Measurements from ENCODE around the gene DHRS3. TPM values are rescaled to one million over a fixed set of nuclear protein-coding genes. Genes with fewer than 3 reads are reported as not detected.

DHRS3 gene
- polyA plus RNA-seq, 1 donor (not counting 4 experiments of a cell fraction or from before 2014, with no cell fraction given), result 10.7 TPM

DNA sequence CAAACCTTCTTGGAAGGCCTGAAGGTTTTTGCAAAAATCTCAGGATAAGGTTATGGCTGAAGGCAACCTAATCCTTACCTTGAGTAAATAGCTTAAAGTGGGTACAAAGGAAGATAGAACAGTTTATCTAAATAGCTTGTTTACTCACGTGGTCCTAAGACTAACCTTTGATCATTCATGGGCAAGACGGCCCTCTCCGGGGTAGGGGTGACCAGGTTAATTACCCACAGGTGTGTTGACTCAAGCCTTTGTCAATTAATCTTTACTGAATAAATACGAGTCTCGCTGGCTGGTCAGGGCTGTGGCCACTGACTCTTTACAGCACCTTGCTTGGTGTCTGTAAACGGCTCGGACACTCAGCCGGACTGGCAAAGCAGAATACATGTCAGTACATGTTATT is 36.6 kb upstream of the DHRS3 start:
- Histone ChIP-seq H3K9me3 (ENCODE audit: control insufficient read depth, low read depth, low read length) (no peaks in the 10 kb centered on the region), H3K79me2 (ENCODE audit: control insufficient read depth, insufficient read depth, low read length) (no peaks in the 10 kb centered on the region), H3K4me1 (ENCODE audit: control insufficient read depth, extremely low read depth, insufficient read depth, low read length) (no peaks in the 10 kb centered on the region), H4K20me1 (ENCODE audit: control insufficient read depth, extremely low read depth, insufficient read depth, low read length) (no peaks in the 10 kb centered on the region), H3K27me3 (ENCODE audit: control insufficient read depth, extremely low read depth, insufficient read depth, low read length) (peaks cover 2% of the 10 kb centered on the region), H3K9ac (ENCODE audit: control insufficient read depth, extremely low read depth, insufficient read depth, low read length) (no peak overlapping the region), H2AFZ (ENCODE audit: control insufficient read depth, low read length) (no peak overlapping the region), H3K4me3 (ENCODE audit: control insufficient read depth in 2 of 3, extremely low read depth in 1 of 3, insufficient read depth in 2 of 3, low read depth in 1 of 3, low read length in 3 of 3) (no peak overlapping the region), H3K36me3 (ENCODE audit: control insufficient read depth in 2 of 2, extremely low read depth in 1 of 2, insufficient read depth in 2 of 2, low read length in 2 of 2) (no peaks in the 10 kb centered on the region), H3K27ac (ENCODE audit: control insufficient read depth, insufficient read depth, low read length) (no peak overlapping the region), H3K4me2 (ENCODE audit: control insufficient read depth, extremely low read depth, insufficient read depth, low read depth, low read length) (no peak overlapping the region), H3K9me1 (ENCODE audit: control insufficient read depth, extremely low read depth, insufficient read depth, low read length) (no peaks in the 10 kb centered on the region)
- dilution Hi-C loops (cut with MboI; ENCODE audit: extremely low pct_ligation_motif_present, low sequenced_read_pairs), result no loop called here
- DNase-seq (ENCODE audit: low read depth, low spot score) (no peak), FAIRE-seq (no peak)
- TF ChIP-seq, protein P1, sequence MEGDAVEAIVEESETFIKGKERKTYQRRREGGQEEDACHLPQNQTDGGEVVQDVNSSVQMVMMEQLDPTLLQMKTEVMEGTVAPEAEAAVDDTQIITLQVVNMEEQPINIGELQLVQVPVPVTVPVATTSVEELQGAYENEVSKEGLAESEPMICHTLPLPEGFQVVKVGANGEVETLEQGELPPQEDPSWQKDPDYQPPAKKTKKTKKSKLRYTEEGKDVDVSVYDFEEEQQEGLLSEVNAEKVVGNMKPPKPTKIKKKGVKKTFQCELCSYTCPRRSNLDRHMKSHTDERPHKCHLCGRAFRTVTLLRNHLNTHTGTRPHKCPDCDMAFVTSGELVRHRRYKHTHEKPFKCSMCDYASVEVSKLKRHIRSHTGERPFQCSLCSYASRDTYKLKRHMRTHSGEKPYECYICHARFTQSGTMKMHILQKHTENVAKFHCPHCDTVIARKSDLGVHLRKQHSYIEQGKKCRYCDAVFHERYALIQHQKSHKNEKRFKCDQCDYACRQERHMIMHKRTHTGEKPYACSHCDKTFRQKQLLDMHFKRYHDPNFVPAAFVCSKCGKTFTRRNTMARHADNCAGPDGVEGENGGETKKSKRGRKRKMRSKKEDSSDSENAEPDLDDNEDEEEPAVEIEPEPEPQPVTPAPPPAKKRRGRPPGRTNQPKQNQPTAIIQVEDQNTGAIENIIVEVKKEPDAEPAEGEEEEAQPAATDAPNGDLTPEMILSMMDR (optimal IDR thresholded peaks at IDR 0.05 in 1 of 3, IDR thresholded peaks at IDR 0.05 in 1 of 3, conservative IDR thresholded peaks at IDR 0.05 in 1 of 3; ENCODE audit: extremely low read depth in 1 of 3, insufficient read depth in 2 of 3, low read length in 3 of 3), result no peak
- TF ChIP-seq EZH2 (IDR thresholded peaks at IDR 0.05; ENCODE audit: low read length), result no peak

DNA sequence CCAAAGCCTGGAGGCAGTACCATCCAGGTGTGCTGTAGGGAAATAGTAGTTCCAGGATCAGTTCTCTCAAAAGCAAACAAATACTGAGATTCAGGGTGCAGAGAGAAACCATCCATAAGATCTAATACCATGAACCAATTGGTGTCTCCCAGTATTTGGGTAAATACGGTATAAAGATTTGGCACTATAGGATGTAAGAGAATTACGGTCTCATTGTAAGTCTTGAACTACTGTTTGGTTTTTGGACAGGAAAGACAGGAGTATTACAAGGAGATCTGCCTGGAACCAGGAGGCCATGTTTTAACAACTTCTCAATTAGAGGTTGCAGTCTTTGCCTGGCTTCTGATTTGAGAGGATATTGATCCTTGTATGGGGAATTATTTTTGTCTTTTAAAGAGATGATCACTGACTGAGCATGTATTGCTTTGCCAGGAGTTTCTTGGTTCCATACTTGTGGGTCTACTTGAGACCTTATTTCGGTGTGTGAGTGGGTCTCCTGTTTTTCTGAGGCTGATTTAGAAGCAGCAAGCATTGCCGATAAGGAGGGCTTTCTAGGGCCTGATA is 36.1 kb upstream of the DHRS3 start:
- Histone ChIP-seq H3K9me3 (ENCODE audit: control insufficient read depth, low read depth, low read length) (no peaks in the 10 kb centered on the region), H4K20me1 (ENCODE audit: control insufficient read depth, extremely low read depth, insufficient read depth, low read length) (no peaks in the 10 kb centered on the region), H2AFZ (ENCODE audit: control insufficient read depth, low read length) (no peak overlapping the region), H3K27me3 (ENCODE audit: control insufficient read depth, extremely low read depth, insufficient read depth, low read length) (peaks cover 4% of the 10 kb centered on the region), H3K9me1 (ENCODE audit: control insufficient read depth, extremely low read depth, insufficient read depth, low read length) (no peaks in the 10 kb centered on the region), H3K4me1 (ENCODE audit: control insufficient read depth, extremely low read depth, insufficient read depth, low read length) (no peaks in the 10 kb centered on the region), H3K4me2 (ENCODE audit: control insufficient read depth, extremely low read depth, insufficient read depth, low read depth, low read length) (no peak overlapping the region), H3K27ac (ENCODE audit: control insufficient read depth, insufficient read depth, low read length) (no peak overlapping the region), H3K9ac (ENCODE audit: control insufficient read depth, extremely low read depth, insufficient read depth, low read length) (no peak overlapping the region), H3K79me2 (ENCODE audit: control insufficient read depth, insufficient read depth, low read length) (no peaks in the 10 kb centered on the region), H3K36me3 (ENCODE audit: control insufficient read depth in 2 of 2, extremely low read depth in 1 of 2, insufficient read depth in 2 of 2, low read length in 2 of 2) (no peaks in the 10 kb centered on the region), H3K4me3 (ENCODE audit: control insufficient read depth in 2 of 3, extremely low read depth in 1 of 3, insufficient read depth in 2 of 3, low read depth in 1 of 3, low read length in 3 of 3) (no peak overlapping the region)
- no peak for TF ChIP-seq EZH2 (IDR thresholded peaks at IDR 0.05; ENCODE audit: low read length)
- TF ChIP-seq, protein P1 (optimal IDR thresholded peaks at IDR 0.05 in 1 of 3, IDR thresholded peaks at IDR 0.05 in 1 of 3, conservative IDR thresholded peaks at IDR 0.05 in 1 of 3; ENCODE audit: extremely low read depth in 1 of 3, insufficient read depth in 2 of 3, low read length in 3 of 3), result no peak
- no peak for FAIRE-seq
- DNase-seq (ENCODE audit: low read depth, low spot score), result no peak
- dilution Hi-C loops (cut with MboI; ENCODE audit: extremely low pct_ligation_motif_present, low sequenced_read_pairs), result no loop called here

Measured in keratinocyte (primary cell).